Mammary epithelial cell (primary cell): ENCODE measurements around the gene CDH12.
"Not testable (repeated sequence)": the region's sequence is repeated elsewhere in the genome, so short reads cannot be mapped to it uniquely, and the experiment has no call there.

Experiments
- CTCF ChIP-seq, 2 donors: IDR thresholded peaks in 1 of 2; conservative IDR thresholded peaks in 1 of 2; 2 replicates each; pipeline ENCODE4 v1.5.1; 2011 to 2012; ENCODE audit warnings: inconsistent platforms in 2 of 2, low read length in 2 of 2, mild to moderate bottlenecking in 2 of 2, control low read depth in 1 of 2, low read depth in 1 of 2; ENCODE audit not compliant: insufficient read depth in 1 of 2; ENCODE audit errors: extremely low read depth in 1 of 2
- EZH2 ChIP-seq: IDR thresholded peaks from 2 replicates; pipeline ENCODE4 v1.6.1; 2012; ENCODE audit warnings: low read length, inconsistent platforms, borderline replicate concordance

DNA sequence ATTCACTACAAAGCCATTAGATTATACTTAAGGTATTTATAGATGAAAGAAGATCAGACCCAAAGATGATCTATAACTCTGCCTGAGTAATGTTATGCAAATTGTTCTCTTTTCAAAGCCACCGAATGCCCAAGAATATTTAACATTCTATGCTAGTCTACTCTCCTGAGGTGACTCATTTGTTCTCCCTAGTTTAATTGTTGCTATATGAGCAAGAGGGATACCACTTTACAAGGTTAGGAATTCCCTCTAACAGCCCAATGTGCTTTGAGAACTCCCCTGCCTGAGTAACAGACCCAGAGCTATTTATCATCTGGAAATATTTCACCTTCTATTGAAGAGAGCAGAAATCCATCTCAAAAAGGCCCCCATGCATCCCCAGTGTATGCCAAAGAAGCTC is 867.3 kb downstream of the CDH12 start:
- not testable (repeated sequence) for TF ChIP-seq CTCF (conservative IDR thresholded peaks at IDR 0.05 in 1 of 2, IDR thresholded peaks at IDR 0.05 in 1 of 2; ENCODE audit: extremely low read depth in 1 of 2, insufficient read depth in 1 of 2, low read depth in 1 of 2, low read length in 2 of 2); EZH2
